Astrocyte (in vitro differentiated cells and primary cell): ENCODE measurements around the gene CBX8. TPM values are rescaled to one million over a fixed set of nuclear protein-coding genes. Genes with fewer than 3 reads are reported as not detected.
A peak's percentile ranks its signal among the peaks of the same experiment; 100 is the strongest.

Source experiments
- DNase-seq: peaks from one replicate; pipeline ENCODE4 v3.0.0-alpha.2; 2010; ENCODE audit warnings: low read depth
- FAIRE-seq: peaks from 2 replicates; lab custom pipeline; 2011; peaks lifted over from hg19 to GRCh38; lab: Jason Lieb, UNC
- H2AFZ ChIP-seq: 2 replicates; pipeline ENCODE4 v1.6.0; 2012; ENCODE audit warnings: low read depth, low read length, inconsistent platforms
- H3K27ac ChIP-seq: 2 replicates; pipeline ENCODE4 v1.5.1; 2011; ENCODE audit warnings: low read depth, low read length, inconsistent platforms
- H3K27me3 ChIP-seq: 2 replicates; pipeline ENCODE4 v1.6.0; 2011; ENCODE audit warnings: low read length, inconsistent platforms; ENCODE audit not compliant: insufficient read depth
- H3K36me3 ChIP-seq: 2 replicates; pipeline ENCODE4 v1.5.1; 2011; ENCODE audit warnings: low read length, inconsistent platforms; ENCODE audit not compliant: insufficient read depth
- H3K4me1 ChIP-seq: 2 replicates; pipeline ENCODE4 v1.5.1; 2011; ENCODE audit warnings: low read length, inconsistent platforms; ENCODE audit not compliant: insufficient read depth
- H3K4me2 ChIP-seq: 2 replicates; pipeline ENCODE4 v1.6.0; 2012; ENCODE audit warnings: low read length, inconsistent platforms
- H3K4me3 ChIP-seq: 2 replicates; pipeline ENCODE4 v1.5.1; 2011; ENCODE audit warnings: low read depth, mild to moderate bottlenecking, low read length, inconsistent platforms; ENCODE audit not compliant: insufficient read depth
- H3K79me2 ChIP-seq: 2 replicates; pipeline ENCODE4 v1.6.0; 2012; ENCODE audit warnings: mild to moderate bottlenecking, low read length, inconsistent platforms; ENCODE audit not compliant: insufficient read depth
- H3K9ac ChIP-seq: 2 replicates; pipeline ENCODE4 v1.6.0; 2012; ENCODE audit warnings: mild to moderate bottlenecking, low read length, inconsistent platforms
- H3K9me3 ChIP-seq: 2 replicates; pipeline ENCODE4 v1.5.1; 2012; ENCODE audit warnings: low read depth, mild to moderate bottlenecking, low read length, inconsistent platforms; ENCODE audit not compliant: insufficient read depth
- H4K20me1 ChIP-seq: 2 replicates; pipeline ENCODE4 v1.6.0; 2012; ENCODE audit warnings: low read length, inconsistent platforms; ENCODE audit not compliant: insufficient read depth
- H3K27ac Mint-ChIP-seq: one replicate; pipeline ENCODE4 v1.8.0; 2021; ENCODE audit warnings: mild to moderate bottlenecking, mixed read lengths; ENCODE audit not compliant: unreplicated experiment
- H3K27me3 Mint-ChIP-seq: one replicate; pipeline ENCODE4 v1.8.0; 2021; ENCODE audit warnings: low read depth, mixed read lengths; ENCODE audit not compliant: unreplicated experiment
- H3K36me3 Mint-ChIP-seq: one replicate; pipeline ENCODE4 v1.8.0; 2021; ENCODE audit warnings: low read depth, mixed read lengths; ENCODE audit not compliant: unreplicated experiment
- H3K4me1 Mint-ChIP-seq: one replicate; pipeline ENCODE4 v1.8.0; 2021; ENCODE audit warnings: low read depth, mixed read lengths; ENCODE audit not compliant: unreplicated experiment
- H3K4me3 Mint-ChIP-seq: one replicate; pipeline ENCODE4 v1.8.0; 2021; ENCODE audit warnings: mild to moderate bottlenecking, moderate library complexity, mixed read lengths; ENCODE audit not compliant: unreplicated experiment
- H3K9me3 Mint-ChIP-seq: one replicate; pipeline ENCODE4 v1.8.0; 2021; ENCODE audit warnings: mild to moderate bottlenecking, mixed read lengths; ENCODE audit not compliant: unreplicated experiment
- CTCF ChIP-seq: IDR thresholded peaks from 2 replicates; pipeline ENCODE4 v1.5.1; 2011; ENCODE audit warnings: low read depth, mild to moderate bottlenecking, inconsistent platforms, low read length, moderate library complexity; ENCODE audit not compliant: insufficient read depth
- EZH2 ChIP-seq: IDR thresholded peaks from 2 replicates; pipeline ENCODE4 v1.6.1; 2012; ENCODE audit warnings: mild to moderate bottlenecking, low read length, inconsistent platforms; ENCODE audit not compliant: insufficient read depth
- total RNA-seq: library from RNA; stranded (reverse); gene quantifications from 2 replicates; pipeline ENCODE4 v1.2.1, GENCODE V29; 2021

The CBX8 gene
- total RNA-seq, 1 donor from 2014 or later: 3.4 TPM

- no peak for FAIRE-seq
- peak overlapping the region; percentile 27 for H3K4me3 Mint-ChIP-seq
- DNase-seq: no peak
These were observed 2.9 kb upstream of the CBX8 start for GRCh38 chr17:79799538-79800324.

GRCh38 chr17:79799174-79799537, 2.3 kb upstream of the CBX8 start:
- H3K27ac Mint-ChIP-seq: peak overlapping the region; percentile 69
- H3K4me1 ChIP-seq: peaks cover 36% of the 10 kb centered on the region
- peak overlapping the region; percentile 68 for H3K4me3 Mint-ChIP-seq
- no peak overlapping the region for H3K4me3 ChIP-seq
- H3K9ac ChIP-seq: no peak overlapping the region
- peaks cover 62% of the 10 kb centered on the region for H3K27me3 ChIP-seq
- H2AFZ ChIP-seq: no peak overlapping the region
- no peak for FAIRE-seq
- H3K27me3 Mint-ChIP-seq: peaks cover 45% of the 10 kb centered on the region
- H3K9me3 Mint-ChIP-seq: peaks cover 22% of the 10 kb centered on the region
- H3K4me2 ChIP-seq: peak overlapping the region; percentile 30
- H4K20me1 ChIP-seq: peaks cover 27% of the 10 kb centered on the region
- no peaks in the 10 kb centered on the region for H3K36me3 ChIP-seq
- no peak for DNase-seq
- H3K36me3 Mint-ChIP-seq: peaks cover 2% of the 10 kb centered on the region
- H3K4me1 Mint-ChIP-seq: no peaks in the 10 kb centered on the region
- H3K79me2 ChIP-seq: peaks cover 6% of the 10 kb centered on the region
- peak; percentile 14 for TF ChIP-seq EZH2
- TF ChIP-seq CTCF: no peak
- peaks cover 14% of the 10 kb centered on the region for H3K9me3 ChIP-seq
- H3K27ac ChIP-seq: no peak overlapping the region

More at GRCh38 chr17:79799538-79800324, 2.9 kb upstream of the CBX8 start:
- peaks cover 23% of the 10 kb centered on the region for H4K20me1 ChIP-seq
- no peak overlapping the region for H3K9ac ChIP-seq
- H3K27me3 ChIP-seq: peaks cover 68% of the 10 kb centered on the region
- no peak overlapping the region for H3K4me3 ChIP-seq
- H3K4me2 ChIP-seq: peak overlapping the region; percentile 70
- no peaks in the 10 kb centered on the region for H3K36me3 ChIP-seq
- H3K27ac ChIP-seq: no peak overlapping the region
- TF ChIP-seq CTCF (no peak), EZH2 (no peak)
- H3K27me3 Mint-ChIP-seq: peaks cover 48% of the 10 kb centered on the region
- H3K4me1 ChIP-seq: peaks cover 39% of the 10 kb centered on the region
- peaks cover 27% of the 10 kb centered on the region for H3K9me3 Mint-ChIP-seq
- H3K36me3 Mint-ChIP-seq: peaks cover 2% of the 10 kb centered on the region
- peaks cover 6% of the 10 kb centered on the region for H3K79me2 ChIP-seq
- H2AFZ ChIP-seq: no peak overlapping the region
- H3K9me3 ChIP-seq: peaks cover 14% of the 10 kb centered on the region
- no peaks in the 10 kb centered on the region for H3K4me1 Mint-ChIP-seq
- peak overlapping the region; percentile 69 for H3K27ac Mint-ChIP-seq
